GM10266 (cell line): ENCODE data around the gene RGSL1.

Experiments used
- DNase-seq: peaks from one replicate; pipeline ENCODE4 v3.0.0; 2012; ENCODE audit errors: extremely low spot score
- TF ChIP-seq, protein P1 (sequence below): IDR thresholded peaks from 2 replicates; pipeline ENCODE4 v1.5.1; 2012; ENCODE audit warnings: mild to moderate bottlenecking, low read depth; ENCODE audit not compliant: control insufficient read depth, insufficient read depth; ENCODE audit errors: missing control alignments

Gene RGSL1

DNA sequence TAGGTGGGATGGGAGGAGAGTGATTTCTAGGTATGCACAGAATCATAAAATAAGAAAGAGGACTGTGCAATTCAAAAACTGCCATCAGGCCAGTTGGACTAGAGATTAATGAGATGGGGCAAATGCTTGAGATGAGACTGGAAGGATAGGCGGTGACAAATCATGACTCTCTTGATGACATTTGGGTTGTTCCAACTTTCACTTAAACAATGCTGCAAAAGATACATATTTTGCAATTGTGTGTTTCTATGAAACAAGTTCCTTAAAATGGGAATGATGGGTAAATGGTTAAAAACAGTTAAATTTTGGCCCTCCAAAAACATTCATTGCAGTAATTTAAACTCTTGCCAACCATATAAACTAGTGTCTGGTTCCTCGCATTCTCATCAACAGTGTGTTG, 84.0 kb downstream of the RGSL1 start:
- DNase-seq: no peak
- TF ChIP-seq, protein P1, sequence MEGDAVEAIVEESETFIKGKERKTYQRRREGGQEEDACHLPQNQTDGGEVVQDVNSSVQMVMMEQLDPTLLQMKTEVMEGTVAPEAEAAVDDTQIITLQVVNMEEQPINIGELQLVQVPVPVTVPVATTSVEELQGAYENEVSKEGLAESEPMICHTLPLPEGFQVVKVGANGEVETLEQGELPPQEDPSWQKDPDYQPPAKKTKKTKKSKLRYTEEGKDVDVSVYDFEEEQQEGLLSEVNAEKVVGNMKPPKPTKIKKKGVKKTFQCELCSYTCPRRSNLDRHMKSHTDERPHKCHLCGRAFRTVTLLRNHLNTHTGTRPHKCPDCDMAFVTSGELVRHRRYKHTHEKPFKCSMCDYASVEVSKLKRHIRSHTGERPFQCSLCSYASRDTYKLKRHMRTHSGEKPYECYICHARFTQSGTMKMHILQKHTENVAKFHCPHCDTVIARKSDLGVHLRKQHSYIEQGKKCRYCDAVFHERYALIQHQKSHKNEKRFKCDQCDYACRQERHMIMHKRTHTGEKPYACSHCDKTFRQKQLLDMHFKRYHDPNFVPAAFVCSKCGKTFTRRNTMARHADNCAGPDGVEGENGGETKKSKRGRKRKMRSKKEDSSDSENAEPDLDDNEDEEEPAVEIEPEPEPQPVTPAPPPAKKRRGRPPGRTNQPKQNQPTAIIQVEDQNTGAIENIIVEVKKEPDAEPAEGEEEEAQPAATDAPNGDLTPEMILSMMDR: no peak

DNA sequence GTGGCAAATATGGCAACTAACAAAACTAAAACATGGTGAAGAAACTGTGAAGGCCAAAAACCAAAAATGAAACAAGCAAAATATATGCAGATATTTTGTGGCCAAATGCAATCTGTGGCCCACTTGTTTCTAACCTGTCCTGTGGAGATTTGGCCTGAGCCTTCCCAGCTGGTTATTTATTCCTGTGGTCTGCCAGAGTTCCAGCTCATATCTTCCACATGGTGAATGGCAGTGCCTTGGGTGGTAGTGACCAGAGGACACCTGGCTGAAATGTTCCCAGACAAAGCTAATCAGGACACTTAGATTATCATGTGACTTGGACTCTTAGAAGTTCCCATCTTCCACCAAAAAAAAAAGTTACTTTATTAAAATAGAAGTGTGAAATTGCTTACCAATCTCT, 99.4 kb downstream of the RGSL1 start:
- DNase-seq: no peak
- TF ChIP-seq, protein P1: no peak

DNA sequence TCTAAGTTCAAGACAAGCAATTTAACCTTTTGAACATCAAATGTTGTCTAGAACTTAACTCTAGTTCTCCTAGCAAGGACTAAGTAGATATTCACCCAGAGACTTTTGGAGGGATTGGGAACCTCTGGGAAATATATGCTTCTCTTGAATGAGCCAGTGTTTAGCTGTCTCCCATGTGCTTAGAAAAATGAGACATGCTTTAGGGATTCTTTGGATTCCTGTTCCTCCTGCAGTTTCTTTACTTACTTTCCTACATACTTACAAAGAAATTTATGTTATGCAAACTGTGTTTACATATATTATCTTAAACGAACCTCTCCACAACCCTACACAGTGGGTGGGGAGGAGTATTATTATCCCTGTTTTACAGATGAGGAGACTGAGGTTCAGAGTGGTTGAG, 99.9 kb downstream of the RGSL1 start:
- no peak for DNase-seq
- TF ChIP-seq, protein P1: no peak

- TF ChIP-seq, protein P1: no peak
- DNase-seq: no peak
Observed at GRCh38 chr1:182552527-182552926, 102.6 kb downstream of the RGSL1 start.

- DNase-seq: no peak
- TF ChIP-seq, protein P1: no peak
Observed at GRCh38 chr1:182555493-182555892, 105.5 kb downstream of the RGSL1 start.

GRCh38 chr1:182556279-182556678, 106.3 kb downstream of the RGSL1 start:
- no peak for DNase-seq
- TF ChIP-seq, protein P1: no peak

DNA sequence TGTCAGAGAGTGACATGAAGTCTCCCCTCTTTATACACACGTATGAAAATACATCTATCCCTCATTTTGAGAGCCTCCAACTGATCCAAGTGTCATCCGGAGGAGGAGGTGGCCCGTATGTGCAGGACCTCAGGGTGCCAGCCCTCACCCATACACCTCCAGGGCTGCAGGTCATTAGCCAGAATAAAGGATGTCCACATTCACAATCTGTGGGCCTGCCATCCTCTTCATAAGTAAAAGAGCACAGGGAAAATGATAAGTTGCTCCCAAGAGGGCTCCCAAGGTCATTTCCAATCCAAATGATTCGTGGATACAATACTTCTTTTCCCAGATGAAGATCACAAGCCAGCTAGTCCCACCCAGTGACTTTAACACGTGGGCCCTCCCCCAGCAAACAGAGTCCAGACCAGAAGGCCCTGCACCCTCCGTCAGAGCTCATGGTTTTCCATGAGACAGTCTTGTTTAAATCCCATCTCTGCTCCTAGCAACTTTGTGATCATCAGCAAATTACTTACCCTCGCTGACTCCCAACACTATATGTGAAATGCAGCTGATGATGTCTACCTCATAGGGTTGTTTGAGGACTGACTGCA, 110.5 kb downstream of the RGSL1 start:
- TF ChIP-seq, protein P1: no peak
- no peak for DNase-seq
